ENCODE data around the gene CNOT4. TPM values are rescaled to one million over a fixed set of nuclear protein-coding genes. Genes with fewer than 3 reads are reported as not detected.

CNOT4 gene
- total and polyA plus RNA-seq, 10 of the 15 experiments (the other 5 are each of a cell fraction or from before 2014, with no cell fraction given): 9.4 to 29.6 (median 16.6) TPM

DNA sequence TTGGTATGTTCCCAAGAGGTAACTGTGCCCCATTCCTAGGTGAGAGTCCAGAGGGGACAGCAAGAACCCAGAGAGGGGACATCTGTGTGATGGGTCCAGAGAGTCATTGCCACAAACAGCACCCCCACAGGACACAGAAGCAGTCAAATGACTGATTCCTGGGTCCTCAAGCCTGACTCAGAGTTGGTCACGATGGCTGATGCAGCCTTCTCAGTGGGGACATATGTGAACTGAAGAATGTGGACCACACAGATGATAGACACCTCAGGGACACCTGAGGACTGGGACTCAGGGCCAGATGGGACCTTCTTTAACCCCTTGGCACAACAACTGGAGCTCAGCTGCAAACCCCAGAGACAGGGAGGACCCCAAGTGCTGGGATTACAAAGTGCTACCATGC is 179.8 kb downstream of the CNOT4 start:
- no peaks in the 10 kb centered on the region for H3K4me1 ChIP-seq (ENCODE audit: control insufficient read depth, insufficient read depth, low read length)
- WGBS (ENCODE audit: insufficient coverage, insufficient replicate concordance, low lambda C conversion rate, missing lambda C conversion rate): 63% methylated on average over 1 of the region's 1 CpG
- H3K27ac ChIP-seq (ENCODE audit: control insufficient read depth, insufficient read depth): no peak overlapping the region
- no peak overlapping the region for H3K4me3 ChIP-seq
- intact Hi-C loops (cut with micrococcal nuclease; ENCODE audit: unreplicated experiment) (no loop called here), in situ Hi-C loops (cut with MboI) (no loop called here)
- no peak overlapping the region for H2AFZ ChIP-seq (ENCODE audit: control insufficient read depth, low read depth, low read length)
- H3K9ac ChIP-seq (ENCODE audit: control insufficient read depth, insufficient read depth, low read length): no peak overlapping the region
- no peak overlapping the region for H3K4me2 ChIP-seq (ENCODE audit: control insufficient read depth, insufficient read depth)
- DNase-seq (ENCODE audit: low read depth, low spot score) (no peak), FAIRE-seq (no peak), ATAC-seq (no peak)
- ChIA-PET POLR2A (no interaction called here), CTCF (no interaction called here), RAD21 (ENCODE audit: unreplicated experiment) (no interaction called here), SMC1A (ENCODE audit: uncharacterized antibody, unreplicated experiment) (no interaction called here)
- no peaks in the 10 kb centered on the region for H4K20me1 ChIP-seq (ENCODE audit: control insufficient read depth, insufficient read depth)
- H3K9me3 ChIP-seq (replicated peaks; ENCODE audit: control insufficient read depth, insufficient read depth, low read length): no peaks in the 10 kb centered on the region; the same call in 2 of the 3 replicates
- no peaks in the 10 kb centered on the region for H3K79me2 ChIP-seq (ENCODE audit: control insufficient read depth, insufficient read depth, low read length)
- no TSS peak for BruUV-seq (replicated peaks)
- H3K36me3 ChIP-seq (ENCODE audit: control insufficient read depth in 2 of 2, insufficient read depth in 2 of 2, low read length in 1 of 2): no peaks in the 10 kb centered on the region
- no peaks in the 10 kb centered on the region; a peak in 1 of 4 replicates for H3K27me3 ChIP-seq (replicated peaks in 1 of 2; ENCODE audit: control insufficient read depth in 2 of 2, insufficient read depth in 2 of 2, low read length in 1 of 2)
- TF ChIP-seq, protein P1, sequence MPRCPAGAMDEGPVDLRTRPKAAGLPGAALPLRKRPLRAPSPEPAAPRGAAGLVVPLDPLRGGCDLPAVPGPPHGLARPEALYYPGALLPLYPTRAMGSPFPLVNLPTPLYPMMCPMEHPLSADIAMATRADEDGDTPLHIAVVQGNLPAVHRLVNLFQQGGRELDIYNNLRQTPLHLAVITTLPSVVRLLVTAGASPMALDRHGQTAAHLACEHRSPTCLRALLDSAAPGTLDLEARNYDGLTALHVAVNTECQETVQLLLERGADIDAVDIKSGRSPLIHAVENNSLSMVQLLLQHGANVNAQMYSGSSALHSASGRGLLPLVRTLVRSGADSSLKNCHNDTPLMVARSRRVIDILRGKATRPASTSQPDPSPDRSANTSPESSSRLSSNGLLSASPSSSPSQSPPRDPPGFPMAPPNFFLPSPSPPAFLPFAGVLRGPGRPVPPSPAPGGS (IDR thresholded peaks at IDR 0.05; ENCODE audit: borderline replicate concordance, insufficient read depth, low read depth, low read length, poor library complexity, severe bottlenecking): peak; percentile 54
- TF ChIP-seq CREB1 (IDR thresholded peaks at IDR 0.05; ENCODE audit: low read depth): no peak

- Histone ChIP-seq H3K27ac (ENCODE audit: control insufficient read depth, insufficient read depth) (no peak overlapping the region), H3K9ac (ENCODE audit: control insufficient read depth, insufficient read depth, low read length) (no peak overlapping the region), H3K4me1 (ENCODE audit: control insufficient read depth, insufficient read depth, low read length) (no peaks in the 10 kb centered on the region), H3K79me2 (ENCODE audit: control insufficient read depth, insufficient read depth, low read length) (no peaks in the 10 kb centered on the region), H3K4me2 (ENCODE audit: control insufficient read depth, insufficient read depth) (no peak overlapping the region), H3K27me3 (replicated peaks in 1 of 2; ENCODE audit: control insufficient read depth in 2 of 2, insufficient read depth in 2 of 2, low read length in 1 of 2) (no peaks in the 10 kb centered on the region; a peak in 1 of 4 replicates), H2AFZ (ENCODE audit: control insufficient read depth, low read depth, low read length) (no peak overlapping the region), H4K20me1 (ENCODE audit: control insufficient read depth, insufficient read depth) (no peaks in the 10 kb centered on the region), H3K36me3 (ENCODE audit: control insufficient read depth in 2 of 2, insufficient read depth in 2 of 2, low read length in 1 of 2) (no peaks in the 10 kb centered on the region), H3K4me3 (no peak overlapping the region), H3K9me3 (replicated peaks; ENCODE audit: control insufficient read depth, insufficient read depth, low read length) (no peaks in the 10 kb centered on the region; the same call in 2 of the 3 replicates)
- ATAC-seq (no peak), DNase-seq (ENCODE audit: low read depth, low spot score) (no peak), FAIRE-seq (no peak)
- ChIA-PET RAD21 (ENCODE audit: unreplicated experiment) (no interaction called here), POLR2A (no interaction called here), CTCF (no interaction called here), SMC1A (ENCODE audit: uncharacterized antibody, unreplicated experiment) (no interaction called here)
- in situ Hi-C loops (cut with MboI) (no loop called here), intact Hi-C loops (cut with micrococcal nuclease; ENCODE audit: unreplicated experiment) (no loop called here)
- WGBS (ENCODE audit: insufficient coverage, insufficient replicate concordance, low lambda C conversion rate, missing lambda C conversion rate): 42% methylated on average over 7 of the region's 7 CpGs
- BruUV-seq (replicated peaks): no TSS peak
- no peak for TF ChIP-seq POLR2A (IDR thresholded peaks at IDR 0.05; ENCODE audit: low read depth, low read length)
- no peak for TF ChIP-seq IRF3 (IDR thresholded peaks at IDR 0.05)
- TF ChIP-seq MEF2B (IDR thresholded peaks at IDR 0.05; ENCODE audit: partially characterized antibody, poor library complexity, severe bottlenecking): no peak
- TF ChIP-seq PBX3 (IDR thresholded peaks at IDR 0.05; ENCODE audit: insufficient replicate concordance, low read depth, low read length): no peak
Measured at GRCh38 chr7:135328526-135328925, 181.4 kb downstream of the CNOT4 start.

Data from GM12878 (cell line).